ENCODE results near the gene SH3RF2. TPM values are rescaled to one million over a fixed set of nuclear protein-coding genes. Genes with fewer than 3 reads are reported as not detected.
A peak's percentile ranks its signal among the peaks of the same experiment; 100 is the strongest.

SH3RF2 gene
- total and polyA plus RNA-seq, 2 of the 13 experiments (the other 11 are each of a cell fraction or from before 2014, with no cell fraction given), result 2.6 to 3.7 TPM

- peak; percentile 48; the same call in 1 of the 2 replicates for TF ChIP-seq FOXO1 (CRISPR knock-in tag; IDR thresholded peaks at IDR 0.05)
- peak; percentile 63 for TF ChIP-seq SALL1 (CRISPR knock-in tag; IDR thresholded peaks at IDR 0.05)
- TF ChIP-seq ZNF639 (CRISPR knock-in tag; conservative IDR thresholded peaks at IDR 0.05), result no peak
- no peak for TF ChIP-seq ZNF737 (CRISPR knock-in tag; IDR thresholded peaks at IDR 0.05; ENCODE audit: borderline replicate concordance)
- TF ChIP-seq DMAP1 (CRISPR knock-in tag; IDR thresholded peaks at IDR 0.05), result 0 out of 2 replicates have a peak, but pooled peaks have one; percentile 34
- TF ChIP-seq MTA1 (CRISPR knock-in tag; IDR thresholded peaks at IDR 0.05; ENCODE audit: borderline replicate concordance), result 0 out of 2 replicates have a peak, but pooled peaks have one; percentile 32
- 0 out of 2 replicates have a peak, but pooled peaks have one; percentile 20 for TF ChIP-seq HMG20B (CRISPR knock-in tag; conservative IDR thresholded peaks at IDR 0.05)
- no peak for TF ChIP-seq YEATS4 (CRISPR knock-in tag; IDR thresholded peaks at IDR 0.05; ENCODE audit: borderline replicate concordance)
- peak; percentile 51; the same call in 1 of the 2 replicates for TF ChIP-seq FOXK1 (CRISPR knock-in tag; IDR thresholded peaks at IDR 0.05; ENCODE audit: borderline replicate concordance, low read depth)
- TF ChIP-seq ZNF570 (CRISPR knock-in tag; IDR thresholded peaks at IDR 0.05; ENCODE audit: borderline replicate concordance), result no peak
- TF ChIP-seq TFAP4 (IDR thresholded peaks at IDR 0.05; ENCODE audit: borderline replicate concordance, low read depth), result peak; percentile 31; the same call in 1 of the 2 replicates
- TF ChIP-seq PAXIP1 (CRISPR knock-in tag; conservative IDR thresholded peaks at IDR 0.05), result peak; percentile 53
- peak; percentile 93 for TF ChIP-seq PITX1 (CRISPR knock-in tag; IDR thresholded peaks at IDR 0.05)
- TF ChIP-seq, protein P1, sequence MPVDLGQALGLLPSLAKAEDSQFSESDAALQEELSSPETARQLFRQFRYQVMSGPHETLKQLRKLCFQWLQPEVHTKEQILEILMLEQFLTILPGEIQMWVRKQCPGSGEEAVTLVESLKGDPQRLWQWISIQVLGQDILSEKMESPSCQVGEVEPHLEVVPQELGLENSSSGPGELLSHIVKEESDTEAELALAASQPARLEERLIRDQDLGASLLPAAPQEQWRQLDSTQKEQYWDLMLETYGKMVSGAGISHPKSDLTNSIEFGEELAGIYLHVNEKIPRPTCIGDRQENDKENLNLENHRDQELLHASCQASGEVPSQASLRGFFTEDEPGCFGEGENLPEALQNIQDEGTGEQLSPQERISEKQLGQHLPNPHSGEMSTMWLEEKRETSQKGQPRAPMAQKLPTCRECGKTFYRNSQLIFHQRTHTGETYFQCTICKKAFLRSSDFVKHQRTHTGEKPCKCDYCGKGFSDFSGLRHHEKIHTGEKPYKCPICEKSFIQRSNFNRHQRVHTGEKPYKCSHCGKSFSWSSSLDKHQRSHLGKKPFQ (CRISPR knock-in tag; IDR thresholded peaks at IDR 0.05; ENCODE audit: insufficient replicate concordance), result no peak
- TF ChIP-seq SETDB1 (CRISPR knock-in tag; IDR thresholded peaks at IDR 0.05; ENCODE audit: borderline replicate concordance), result no peak
- no peak for TF ChIP-seq REXO4 (CRISPR knock-in tag; IDR thresholded peaks at IDR 0.05; ENCODE audit: borderline replicate concordance)
- TF ChIP-seq MED8 (CRISPR knock-in tag; IDR thresholded peaks at IDR 0.05; ENCODE audit: insufficient replicate concordance), result no peak
- no peak for TF ChIP-seq FOXA1 (IDR thresholded peaks at IDR 0.05)
- peak; percentile 68 for TF ChIP-seq FOXA1 (CRISPR knock-in tag; IDR thresholded peaks at IDR 0.05)
- TF ChIP-seq GATAD2A (CRISPR knock-in tag; IDR thresholded peaks at IDR 0.05), result peak; percentile 59
- TF ChIP-seq, protein P2, sequence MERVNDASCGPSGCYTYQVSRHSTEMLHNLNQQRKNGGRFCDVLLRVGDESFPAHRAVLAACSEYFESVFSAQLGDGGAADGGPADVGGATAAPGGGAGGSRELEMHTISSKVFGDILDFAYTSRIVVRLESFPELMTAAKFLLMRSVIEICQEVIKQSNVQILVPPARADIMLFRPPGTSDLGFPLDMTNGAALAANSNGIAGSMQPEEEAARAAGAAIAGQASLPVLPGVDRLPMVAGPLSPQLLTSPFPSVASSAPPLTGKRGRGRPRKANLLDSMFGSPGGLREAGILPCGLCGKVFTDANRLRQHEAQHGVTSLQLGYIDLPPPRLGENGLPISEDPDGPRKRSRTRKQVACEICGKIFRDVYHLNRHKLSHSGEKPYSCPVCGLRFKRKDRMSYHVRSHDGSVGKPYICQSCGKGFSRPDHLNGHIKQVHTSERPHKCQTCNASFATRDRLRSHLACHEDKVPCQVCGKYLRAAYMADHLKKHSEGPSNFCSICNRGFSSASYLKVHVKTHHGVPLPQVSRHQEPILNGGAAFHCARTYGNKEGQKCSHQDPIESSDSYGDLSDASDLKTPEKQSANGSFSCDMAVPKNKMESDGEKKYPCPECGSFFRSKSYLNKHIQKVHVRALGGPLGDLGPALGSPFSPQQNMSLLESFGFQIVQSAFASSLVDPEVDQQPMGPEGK (CRISPR knock-in tag; IDR thresholded peaks at IDR 0.05), result 0 out of 2 replicates have a peak, but pooled peaks have one; percentile 17
Measured at GRCh38 chr5:146025114-146025680, 88.8 kb downstream of the SH3RF2 start (continued).
